B cell (primary cell): ENCODE results near the gene KRTAP17-1.

Experiments
- EZH2 ChIP-seq: IDR thresholded peaks from 2 replicates; pipeline ENCODE4 v1.6.1; 2012; ENCODE audit warnings: borderline replicate concordance, low read depth, mild to moderate bottlenecking, moderate library complexity, low read length; ENCODE audit not compliant: insufficient read depth, poor library complexity, severe bottlenecking
- TF ChIP-seq, protein P1 (sequence below): fragments of 200-600 bp; IDR thresholded peaks from one replicate; pipeline ENCODE4 v1.8.0; 2022; ENCODE audit warnings: antibody characterized with exemption, mild to moderate bottlenecking

DNA sequence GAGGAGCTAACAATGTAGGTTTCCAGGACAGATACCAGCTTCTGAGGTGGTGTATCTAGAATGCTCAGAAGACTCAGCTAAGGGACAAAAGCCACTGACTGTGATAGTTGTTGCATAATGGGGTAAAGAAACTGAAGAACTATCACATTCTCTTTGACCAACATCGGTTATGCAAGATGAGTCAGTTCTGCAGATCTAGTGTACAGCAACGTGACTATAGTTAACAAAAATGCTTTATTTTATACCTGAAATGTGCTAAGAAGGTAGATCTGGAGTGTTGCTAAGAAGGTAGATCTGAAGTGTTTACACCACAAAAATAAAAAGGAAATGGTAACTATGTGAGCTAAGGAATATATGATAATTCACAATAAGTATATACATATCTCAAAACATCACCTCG is 47.8 kb downstream of the KRTAP17-1 start:
- TF ChIP-seq, protein P1, sequence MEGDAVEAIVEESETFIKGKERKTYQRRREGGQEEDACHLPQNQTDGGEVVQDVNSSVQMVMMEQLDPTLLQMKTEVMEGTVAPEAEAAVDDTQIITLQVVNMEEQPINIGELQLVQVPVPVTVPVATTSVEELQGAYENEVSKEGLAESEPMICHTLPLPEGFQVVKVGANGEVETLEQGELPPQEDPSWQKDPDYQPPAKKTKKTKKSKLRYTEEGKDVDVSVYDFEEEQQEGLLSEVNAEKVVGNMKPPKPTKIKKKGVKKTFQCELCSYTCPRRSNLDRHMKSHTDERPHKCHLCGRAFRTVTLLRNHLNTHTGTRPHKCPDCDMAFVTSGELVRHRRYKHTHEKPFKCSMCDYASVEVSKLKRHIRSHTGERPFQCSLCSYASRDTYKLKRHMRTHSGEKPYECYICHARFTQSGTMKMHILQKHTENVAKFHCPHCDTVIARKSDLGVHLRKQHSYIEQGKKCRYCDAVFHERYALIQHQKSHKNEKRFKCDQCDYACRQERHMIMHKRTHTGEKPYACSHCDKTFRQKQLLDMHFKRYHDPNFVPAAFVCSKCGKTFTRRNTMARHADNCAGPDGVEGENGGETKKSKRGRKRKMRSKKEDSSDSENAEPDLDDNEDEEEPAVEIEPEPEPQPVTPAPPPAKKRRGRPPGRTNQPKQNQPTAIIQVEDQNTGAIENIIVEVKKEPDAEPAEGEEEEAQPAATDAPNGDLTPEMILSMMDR = no peak
- no peak for TF ChIP-seq EZH2
